HAP-1 (cell line): ENCODE data around the gene GRB14.
"Not testable (repeated sequence)": the region's sequence is repeated elsewhere in the genome, so short reads cannot be mapped to it uniquely, and the experiment has no call there.

Experiments used
- DNase-seq, 2 experiments: peaks; one replicate each; pipeline ENCODE4 v3.0.0-alpha.2; 2016 to 2020; ENCODE audit warnings: low spot score in 2 of 2
- H3K27me3 ChIP-seq: fragments of 250-450 bp; sonication (Bioruptor Pico); 2 replicates; pipeline ENCODE4 v1.5.1; 2020; ENCODE audit warnings: low read depth, mild to moderate bottlenecking, moderate library complexity
- H3K36me3 ChIP-seq: fragments of 250-450 bp; sonication (Bioruptor Pico); replicated peaks from 2 replicates; pipeline ENCODE4 v1.5.1; 2020; ENCODE audit warnings: mild to moderate bottlenecking
- H3K4me1 ChIP-seq: fragments of 250-450 bp; sonication (Bioruptor Pico); 2 replicates; pipeline ENCODE4 v1.5.1; 2020; ENCODE audit warnings: mild to moderate bottlenecking
- H3K4me3 ChIP-seq: fragments of 250-450 bp; sonication (Bioruptor Pico); 2 replicates; pipeline ENCODE4 v1.5.1; 2020; ENCODE audit warnings: mild to moderate bottlenecking, moderate library complexity
- H3K9me3 ChIP-seq: fragments of 250-450 bp; sonication (Bioruptor Pico); 2 replicates; pipeline ENCODE4 v1.5.1; 2020; ENCODE audit warnings: mild to moderate bottlenecking, moderate library complexity
- in situ Hi-C: fragments of 300-500 bp; cut with MboI; formaldehyde crosslinking; loops from 3 replicates; pipeline ENCODE4 v1.14.3; 2020; ENCODE audit warnings: low sequenced_read_pairs, inconsistent platforms, mixed read lengths

Gene GRB14

DNA sequence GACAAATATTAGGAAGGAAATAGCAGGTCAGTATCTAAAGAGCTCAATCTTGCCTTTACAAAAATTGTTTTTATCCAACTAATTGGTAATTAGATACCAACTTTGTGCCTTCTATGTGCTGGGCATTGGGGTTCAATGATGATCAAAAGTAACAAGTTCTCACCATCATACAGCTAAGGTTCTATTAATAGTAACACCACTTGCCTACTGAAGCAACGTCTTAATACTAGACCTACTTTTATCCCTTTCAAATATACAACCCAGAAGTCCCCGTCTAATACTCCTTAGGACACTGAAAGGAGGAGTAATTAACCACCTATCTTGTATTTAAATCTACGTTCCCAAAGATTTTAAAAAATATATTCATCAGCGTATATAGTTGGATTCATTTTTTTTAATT, 59.3 kb downstream of the GRB14 start:
- H3K4me1 ChIP-seq, result peaks cover 9% of the 10 kb centered on the region
- peaks cover 2% of the 10 kb centered on the region; the same call in 1 of the 2 replicates for H3K27me3 ChIP-seq
- in situ Hi-C loops, result no loop called here
- H3K4me3 ChIP-seq, result no peak overlapping the region
- no peak for DNase-seq
- no peaks in the 10 kb centered on the region for H3K9me3 ChIP-seq
- H3K36me3 ChIP-seq, result no peaks in the 10 kb centered on the region

DNA sequence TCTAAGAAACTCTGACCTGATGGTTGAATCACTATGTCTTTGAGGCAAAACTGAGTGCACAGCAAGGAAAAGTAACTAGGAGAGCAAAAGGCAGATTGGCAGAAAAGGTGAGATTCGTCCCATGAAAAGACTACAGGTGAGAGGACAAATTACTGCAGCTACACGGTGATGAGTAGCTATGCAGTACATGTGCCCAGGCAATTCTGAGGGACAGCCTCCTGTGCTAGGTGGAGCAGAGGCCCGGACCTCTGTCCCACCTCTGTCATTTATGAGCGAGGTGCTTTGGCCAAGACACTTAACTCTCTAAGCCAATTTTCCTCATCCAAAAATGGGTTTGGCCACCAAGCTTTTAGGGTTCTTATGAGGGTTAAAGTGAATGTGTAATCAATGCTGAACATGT, 59.9 kb downstream of the GRB14 start:
- in situ Hi-C loops, result no loop called here
- H3K27me3 ChIP-seq, result peaks cover 2% of the 10 kb centered on the region; the same call in 1 of the 2 replicates

DNA sequence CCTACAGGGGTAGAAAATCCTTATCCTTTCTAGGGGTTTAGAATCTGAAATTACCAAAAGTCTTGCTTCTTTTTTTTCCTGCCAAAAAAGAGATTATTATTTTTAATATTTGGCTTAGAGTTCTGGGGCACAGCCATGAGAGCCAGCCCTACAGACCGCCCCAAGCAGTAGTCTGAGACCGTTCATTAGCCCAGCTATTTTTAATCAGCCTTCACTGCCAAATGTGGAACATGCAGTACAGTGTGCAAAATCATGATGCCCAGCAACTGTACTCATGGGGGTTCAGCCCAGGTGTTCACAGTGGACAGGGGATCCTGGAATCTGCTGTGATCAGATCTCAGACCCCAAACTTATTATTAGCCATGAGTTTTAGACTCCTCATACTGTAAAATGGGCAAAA, 60.4 kb downstream of the GRB14 start:
- H3K36me3 ChIP-seq, result no peaks in the 10 kb centered on the region
- in situ Hi-C loops, result no loop called here
- no peak overlapping the region for H3K4me3 ChIP-seq
- H3K4me1 ChIP-seq, result peaks cover 9% of the 10 kb centered on the region
- DNase-seq, result no peak
- H3K9me3 ChIP-seq, result no peaks in the 10 kb centered on the region
- H3K27me3 ChIP-seq, result peaks cover 2% of the 10 kb centered on the region; the same call in 1 of the 2 replicates

More for the DNA sequence above, 59.9 kb downstream of the GRB14 start:
- H3K4me3 ChIP-seq, result no peak overlapping the region
- no peak for DNase-seq
- H3K4me1 ChIP-seq, result peaks cover 9% of the 10 kb centered on the region
- no peaks in the 10 kb centered on the region for H3K36me3 ChIP-seq
- H3K9me3 ChIP-seq, result no peaks in the 10 kb centered on the region

GRCh38 chr2:164560181-164560792, 61.0 kb downstream of the GRB14 start:
- Histone ChIP-seq H3K36me3 (no peaks in the 10 kb centered on the region), H3K9me3 (no peaks in the 10 kb centered on the region), H3K27me3 (peaks cover 2% of the 10 kb centered on the region; the same call in 1 of the 2 replicates), H3K4me1 (peaks cover 9% of the 10 kb centered on the region), H3K4me3 (no peak overlapping the region)
- in situ Hi-C loops, result no loop called here
- peak in 1 of 2 experiments; percentile 30 for DNase-seq

DNA sequence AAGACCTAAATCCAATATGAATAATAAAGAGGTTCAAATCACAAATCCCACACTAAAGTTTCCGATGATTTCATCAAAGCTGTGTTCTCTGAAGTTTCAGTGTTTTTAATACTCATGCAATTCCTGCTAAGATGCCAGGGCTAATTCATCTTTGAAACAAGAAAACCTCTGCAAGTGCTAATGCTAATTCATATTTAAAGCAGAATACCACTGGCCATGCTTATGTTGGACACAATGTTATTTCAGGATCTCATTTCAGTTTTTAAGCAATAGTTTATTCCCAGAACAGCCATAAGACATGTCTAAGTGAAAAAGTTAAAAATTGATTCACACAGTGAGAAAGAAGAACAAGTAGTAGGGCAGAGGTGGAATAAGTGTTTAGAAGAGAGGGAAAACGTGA, 62.8 kb downstream of the GRB14 start:
- peaks cover 5% of the 10 kb centered on the region for H3K4me1 ChIP-seq
- no peak for DNase-seq
- no peaks in the 10 kb centered on the region for H3K9me3 ChIP-seq
- H3K36me3 ChIP-seq, result no peaks in the 10 kb centered on the region
- H3K27me3 ChIP-seq, result peaks cover 2% of the 10 kb centered on the region; the same call in 1 of the 2 replicates
- in situ Hi-C loops, result no loop called here
- H3K4me3 ChIP-seq, result no peak overlapping the region

- Histone ChIP-seq H3K4me3 (no peak overlapping the region), H3K9me3 (no peaks in the 10 kb centered on the region), H3K4me1 (no peaks in the 10 kb centered on the region), H3K36me3 (no peaks in the 10 kb centered on the region), H3K27me3 (peaks cover 2% of the 10 kb centered on the region; the same call in 1 of the 2 replicates)
- in situ Hi-C loops, result no loop called here
- DNase-seq, result no peak
These were observed 66.8 kb downstream of the GRB14 start for GRCh38 chr2:164554487-164554886.

- Histone ChIP-seq H3K4me3 (no peak overlapping the region), H3K4me1 (no peaks in the 10 kb centered on the region), H3K36me3 (no peaks in the 10 kb centered on the region), H3K27me3 (no peaks in the 10 kb centered on the region), H3K9me3 (no peaks in the 10 kb centered on the region)
- in situ Hi-C loops, result no loop called here
- DNase-seq, result no peak
These were observed 69.8 kb downstream of the GRB14 start for GRCh38 chr2:164551519-164551918.

DNA sequence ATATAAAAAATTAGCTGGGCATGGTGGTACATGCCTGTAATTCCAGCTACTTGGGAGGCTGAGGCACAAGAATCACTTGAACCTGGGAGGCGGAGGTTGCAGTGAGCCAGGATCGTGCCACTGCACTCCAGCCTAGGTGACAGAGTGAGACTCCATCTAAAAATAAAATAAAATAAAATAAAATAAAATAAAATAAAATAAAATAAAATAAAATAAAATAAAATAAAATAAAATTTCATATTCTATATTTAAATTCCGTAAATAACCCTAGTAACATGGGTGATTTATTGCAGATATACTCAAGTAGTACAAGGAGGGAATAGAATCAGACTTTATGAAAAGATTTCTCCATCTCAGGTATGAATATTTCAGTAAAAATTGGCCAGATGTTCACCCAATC, 71.6 kb downstream of the GRB14 start:
- H3K9me3 ChIP-seq, in situ Hi-C loops, DNase-seq, H3K36me3 ChIP-seq, H3K27me3 ChIP-seq, H3K4me1 ChIP-seq, H3K4me3 ChIP-seq: not testable (repeated sequence)

DNA sequence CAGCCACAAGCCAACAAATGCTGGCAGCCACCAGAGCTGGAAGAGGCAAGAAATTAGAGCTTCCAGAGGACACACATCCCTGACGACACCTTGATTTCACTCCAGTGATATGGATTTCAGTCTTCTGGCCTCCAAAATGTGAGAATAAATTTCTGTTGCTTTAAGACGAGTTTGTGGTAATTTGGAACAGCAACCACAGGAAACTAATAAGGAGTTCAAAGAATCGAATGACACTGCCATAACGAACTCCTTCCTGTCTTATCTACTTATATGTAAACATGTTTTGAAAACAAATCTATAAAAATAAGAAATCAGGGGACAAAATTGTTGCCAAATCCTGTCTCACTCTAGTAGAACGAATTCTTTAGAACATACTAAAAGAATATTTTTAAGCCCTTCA, 75.8 kb downstream of the GRB14 start:
- Histone ChIP-seq H3K9me3 (no peaks in the 10 kb centered on the region), H3K27me3 (no peaks in the 10 kb centered on the region), H3K4me1 (peaks cover 9% of the 10 kb centered on the region), H3K4me3 (no peak overlapping the region), H3K36me3 (no peaks in the 10 kb centered on the region)
- DNase-seq, result no peak
- in situ Hi-C loops, result no loop called here

- DNase-seq, result peak in 1 of 2 experiments; percentile 45
- Histone ChIP-seq H3K4me3 (no peak overlapping the region), H3K36me3 (no peaks in the 10 kb centered on the region), H3K4me1 (peaks cover 9% of the 10 kb centered on the region), H3K9me3 (no peaks in the 10 kb centered on the region), H3K27me3 (no peaks in the 10 kb centered on the region)
- in situ Hi-C loops, result no loop called here
These were observed 78.7 kb downstream of the GRB14 start for GRCh38 chr2:164542581-164543021.

- in situ Hi-C loops, result no loop called here
- no peaks in the 10 kb centered on the region for H3K36me3 ChIP-seq
- no peak overlapping the region for H3K4me3 ChIP-seq
- H3K4me1 ChIP-seq, result peaks cover 9% of the 10 kb centered on the region
- DNase-seq, result peak; percentile 21 to 65
- H3K9me3 ChIP-seq, result no peaks in the 10 kb centered on the region
- peaks cover 7% of the 10 kb centered on the region for H3K27me3 ChIP-seq
These were observed 82.9 kb downstream of the GRB14 start for GRCh38 chr2:164538240-164538866.

DNA sequence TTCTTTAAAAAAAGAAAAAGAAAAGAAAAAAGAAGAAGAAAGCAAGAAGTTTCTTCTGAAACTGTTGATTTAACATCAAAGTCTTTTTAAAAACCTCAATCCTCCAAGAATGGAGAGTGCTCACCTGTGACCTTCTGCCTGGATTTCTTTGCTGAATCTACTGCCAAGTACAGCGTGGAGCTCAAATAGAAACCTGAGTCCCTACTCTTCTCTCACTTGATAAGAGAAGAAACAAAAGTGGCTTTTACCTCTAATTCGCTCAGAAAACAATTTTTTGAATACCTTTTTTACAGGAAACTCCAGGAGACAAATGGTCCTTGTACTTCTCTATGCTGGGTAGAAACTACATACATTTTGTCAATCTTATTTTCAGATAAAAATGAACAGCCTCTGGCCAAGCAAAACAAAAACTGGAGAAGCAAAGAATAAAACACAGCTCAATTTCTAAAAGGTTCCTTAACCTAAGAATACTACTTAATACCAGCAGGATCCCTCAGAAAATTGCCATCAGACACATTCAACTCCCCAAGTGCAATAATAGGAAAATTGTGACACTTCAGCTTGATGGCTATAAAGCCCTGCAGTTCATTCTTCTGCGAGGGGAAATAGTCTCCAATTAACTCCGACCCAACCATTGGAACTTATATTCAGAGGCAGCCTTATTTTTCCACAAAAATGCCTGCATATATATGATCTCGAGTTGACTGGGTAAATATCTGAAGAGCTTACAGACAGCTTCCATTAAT, 85.8 kb downstream of the GRB14 start:
- no peak overlapping the region for H3K4me3 ChIP-seq
- peaks cover 7% of the 10 kb centered on the region for H3K27me3 ChIP-seq
- in situ Hi-C loops, result no loop called here
- DNase-seq, result no peak
- no peaks in the 10 kb centered on the region for H3K4me1 ChIP-seq
- no peaks in the 10 kb centered on the region for H3K9me3 ChIP-seq
- H3K36me3 ChIP-seq, result no peaks in the 10 kb centered on the region

DNA sequence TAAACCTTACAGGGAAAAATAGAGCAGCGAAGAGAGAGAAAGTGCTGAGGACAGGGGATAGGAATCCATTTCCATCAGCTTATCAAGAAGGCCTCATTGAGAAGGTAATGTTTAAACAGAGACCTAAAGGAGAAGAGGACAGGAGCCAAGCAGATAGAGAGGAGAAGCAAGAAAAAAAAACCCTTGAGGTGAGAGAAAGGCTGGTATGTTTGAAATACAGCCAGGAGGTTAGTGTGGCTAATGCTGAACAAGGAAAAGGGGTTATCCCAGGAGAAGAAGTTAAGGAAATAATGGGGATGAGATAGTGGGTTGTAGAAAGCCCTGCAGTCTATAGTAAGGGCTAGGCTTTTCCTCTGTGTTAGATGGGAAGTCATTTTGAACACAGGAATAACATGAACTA, 90.8 kb downstream of the GRB14 start:
- Histone ChIP-seq H3K27me3 (peaks cover 3% of the 10 kb centered on the region), H3K4me3 (no peak overlapping the region), H3K36me3 (no peaks in the 10 kb centered on the region), H3K9me3 (no peaks in the 10 kb centered on the region), H3K4me1 (no peaks in the 10 kb centered on the region)
- DNase-seq, result no peak
- in situ Hi-C loops, result no loop called here

DNA sequence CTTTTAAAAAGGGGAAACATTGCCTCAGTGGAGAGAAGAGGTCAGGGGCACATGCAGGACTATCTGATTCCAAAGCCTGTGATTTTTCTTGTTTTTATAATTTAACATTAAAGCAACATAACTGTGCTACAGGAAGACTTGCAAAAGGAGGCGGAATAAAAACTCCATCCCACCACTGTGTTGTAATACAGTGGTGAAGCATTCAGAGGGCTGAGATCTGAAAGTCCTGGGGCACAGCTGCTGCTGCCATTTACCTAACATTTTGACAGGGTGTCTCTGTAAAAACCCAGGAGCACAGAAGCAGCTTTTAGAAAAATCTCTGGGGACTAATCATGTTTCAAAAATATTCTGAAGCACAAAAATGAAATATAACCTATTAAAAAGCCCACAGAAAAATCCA, 97.6 kb downstream of the GRB14 start:
- Histone ChIP-seq H3K36me3 (no peaks in the 10 kb centered on the region), H3K9me3 (no peaks in the 10 kb centered on the region), H3K27me3 (0 out of 2 replicates have a peak, but pooled peaks cover 2% of the 10 kb centered on the region), H3K4me3 (no peak overlapping the region), H3K4me1 (no peaks in the 10 kb centered on the region)
- in situ Hi-C loops, result no loop called here
- no peak for DNase-seq
